ENCODE data around the gene LRBA.
"Not testable (repeated sequence)": the region's sequence is repeated elsewhere in the genome, so short reads cannot be mapped to it uniquely, and the experiment has no call there.

GRCh38 chr4:150993577-150993976 lies 21.5 kb downstream of the LRBA start:
- TF ChIP-seq CTCF (IDR thresholded peaks at IDR 0.05); POLR2A (IDR thresholded peaks at IDR 0.05; ENCODE audit: low read depth): not testable (repeated sequence)
